ENCODE data around the gene HPCA.

- TF ChIP-seq POLR2A (IDR thresholded peaks at IDR 0.05) = no peak
- TF ChIP-seq, protein P1, sequence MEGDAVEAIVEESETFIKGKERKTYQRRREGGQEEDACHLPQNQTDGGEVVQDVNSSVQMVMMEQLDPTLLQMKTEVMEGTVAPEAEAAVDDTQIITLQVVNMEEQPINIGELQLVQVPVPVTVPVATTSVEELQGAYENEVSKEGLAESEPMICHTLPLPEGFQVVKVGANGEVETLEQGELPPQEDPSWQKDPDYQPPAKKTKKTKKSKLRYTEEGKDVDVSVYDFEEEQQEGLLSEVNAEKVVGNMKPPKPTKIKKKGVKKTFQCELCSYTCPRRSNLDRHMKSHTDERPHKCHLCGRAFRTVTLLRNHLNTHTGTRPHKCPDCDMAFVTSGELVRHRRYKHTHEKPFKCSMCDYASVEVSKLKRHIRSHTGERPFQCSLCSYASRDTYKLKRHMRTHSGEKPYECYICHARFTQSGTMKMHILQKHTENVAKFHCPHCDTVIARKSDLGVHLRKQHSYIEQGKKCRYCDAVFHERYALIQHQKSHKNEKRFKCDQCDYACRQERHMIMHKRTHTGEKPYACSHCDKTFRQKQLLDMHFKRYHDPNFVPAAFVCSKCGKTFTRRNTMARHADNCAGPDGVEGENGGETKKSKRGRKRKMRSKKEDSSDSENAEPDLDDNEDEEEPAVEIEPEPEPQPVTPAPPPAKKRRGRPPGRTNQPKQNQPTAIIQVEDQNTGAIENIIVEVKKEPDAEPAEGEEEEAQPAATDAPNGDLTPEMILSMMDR (IDR thresholded peaks at IDR 0.05) = no peak
These were observed 24.0 kb downstream of the HPCA start for GRCh38 chr1:32910319-32910718.
